ENCODE results near the gene SLC38A5. TPM values are rescaled to one million over a fixed set of nuclear protein-coding genes. Genes with fewer than 3 reads are reported as not detected.
A peak's percentile ranks its signal among the peaks of the same experiment; 100 is the strongest.

SLC38A5 gene
- total and polyA plus RNA-seq, 8 donors: 21.2 to 70.7 (median 38.6) TPM

DNA sequence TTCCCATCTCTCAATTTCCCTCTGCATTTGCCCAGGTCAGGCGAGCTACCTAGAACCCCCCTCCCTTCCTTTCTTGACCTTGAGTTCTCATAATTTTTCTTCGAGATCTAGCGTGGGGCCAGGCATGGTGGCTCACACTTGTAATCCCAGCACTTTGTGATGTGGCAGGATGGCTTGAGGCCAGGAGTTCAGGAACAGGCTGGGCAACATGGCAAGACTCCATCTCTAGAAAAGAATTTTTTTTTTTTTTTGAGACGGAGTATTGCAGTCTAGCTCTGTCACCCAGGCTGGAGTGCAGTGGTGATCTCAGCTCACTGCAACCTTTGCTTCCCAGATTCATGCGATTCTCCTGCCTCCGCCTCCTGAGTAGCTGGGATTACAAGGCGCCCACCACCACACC lies 34.2 kb upstream of the SLC38A5 start:
- TF ChIP-seq, protein P1, sequence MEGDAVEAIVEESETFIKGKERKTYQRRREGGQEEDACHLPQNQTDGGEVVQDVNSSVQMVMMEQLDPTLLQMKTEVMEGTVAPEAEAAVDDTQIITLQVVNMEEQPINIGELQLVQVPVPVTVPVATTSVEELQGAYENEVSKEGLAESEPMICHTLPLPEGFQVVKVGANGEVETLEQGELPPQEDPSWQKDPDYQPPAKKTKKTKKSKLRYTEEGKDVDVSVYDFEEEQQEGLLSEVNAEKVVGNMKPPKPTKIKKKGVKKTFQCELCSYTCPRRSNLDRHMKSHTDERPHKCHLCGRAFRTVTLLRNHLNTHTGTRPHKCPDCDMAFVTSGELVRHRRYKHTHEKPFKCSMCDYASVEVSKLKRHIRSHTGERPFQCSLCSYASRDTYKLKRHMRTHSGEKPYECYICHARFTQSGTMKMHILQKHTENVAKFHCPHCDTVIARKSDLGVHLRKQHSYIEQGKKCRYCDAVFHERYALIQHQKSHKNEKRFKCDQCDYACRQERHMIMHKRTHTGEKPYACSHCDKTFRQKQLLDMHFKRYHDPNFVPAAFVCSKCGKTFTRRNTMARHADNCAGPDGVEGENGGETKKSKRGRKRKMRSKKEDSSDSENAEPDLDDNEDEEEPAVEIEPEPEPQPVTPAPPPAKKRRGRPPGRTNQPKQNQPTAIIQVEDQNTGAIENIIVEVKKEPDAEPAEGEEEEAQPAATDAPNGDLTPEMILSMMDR (IDR thresholded peaks at IDR 0.05): no peak
- H3K4me1 ChIP-seq: no peaks in the 10 kb centered on the region

DNA sequence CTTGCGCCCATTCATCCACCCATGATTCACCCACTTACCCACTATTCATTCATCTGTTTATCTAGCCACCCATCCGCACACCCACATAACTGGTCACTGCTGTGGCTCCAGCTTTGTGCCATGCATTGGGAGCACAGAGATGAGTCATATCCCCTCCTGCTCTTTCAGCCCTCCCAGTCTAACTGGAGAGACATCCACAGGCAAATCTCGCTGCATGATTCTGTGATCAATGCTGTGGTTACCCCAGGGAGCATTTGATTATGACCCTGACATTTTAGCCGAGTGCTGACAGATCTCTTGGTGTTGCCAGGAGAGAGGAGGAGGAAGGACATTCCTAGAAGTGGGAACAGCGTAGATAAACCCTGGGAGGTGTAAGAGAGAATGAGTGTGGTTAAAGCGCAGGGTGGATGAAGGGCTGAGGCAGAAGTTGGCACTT lies 28.3 kb upstream of the SLC38A5 start:
- ATAC-seq (peak; percentile 37), DNase-seq (no peak)
- Histone ChIP-seq H3K9me3 (no peaks in the 10 kb centered on the region), H3K27me3 (no peaks in the 10 kb centered on the region), H3K36me3 (no peaks in the 10 kb centered on the region), H3K4me1 (no peaks in the 10 kb centered on the region), H3K27ac (no peak overlapping the region), H3K4me3 (no peak overlapping the region)
- intact Hi-C loops (cut with DNase I): no loop called here
- TF ChIP-seq, protein P1 (IDR thresholded peaks at IDR 0.05): no peak

More for the DNA sequence above, 34.2 kb upstream of the SLC38A5 start:
- Histone ChIP-seq H3K9me3 (no peaks in the 10 kb centered on the region), H3K27ac (no peak overlapping the region), H3K36me3 (no peaks in the 10 kb centered on the region), H3K27me3 (no peaks in the 10 kb centered on the region), H3K4me3 (no peak overlapping the region)
- ATAC-seq (no peak), DNase-seq (no peak)
- intact Hi-C loops (cut with DNase I): no loop called here

DNA sequence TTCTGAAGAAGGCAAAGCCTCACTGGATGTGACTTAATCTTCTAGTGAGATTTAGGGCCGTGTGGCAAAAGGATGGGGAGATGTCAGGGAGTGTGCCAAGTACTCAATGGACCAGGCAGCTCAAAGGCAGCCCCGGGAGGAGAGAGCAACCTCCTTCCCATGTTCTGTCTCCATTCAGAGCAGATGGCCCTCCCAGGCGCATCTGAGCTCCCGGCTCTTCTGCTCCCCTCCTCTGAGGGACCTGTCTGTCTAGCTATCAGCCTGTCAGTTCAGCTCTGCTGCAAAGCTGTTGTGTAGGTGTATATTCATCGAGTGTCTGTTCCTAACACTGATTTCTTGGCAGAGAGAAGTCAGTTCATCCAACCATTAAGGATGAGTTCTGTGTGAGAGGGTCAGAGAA lies 27.8 kb upstream of the SLC38A5 start:
- no peaks in the 10 kb centered on the region for H3K9me3 ChIP-seq
- TF ChIP-seq, protein P1 (IDR thresholded peaks at IDR 0.05): no peak
- H3K27me3 ChIP-seq: no peaks in the 10 kb centered on the region
- no peak overlapping the region for H3K4me3 ChIP-seq
- intact Hi-C loops (cut with DNase I): no loop called here
- no peak for DNase-seq
- no peak for ATAC-seq
- no peaks in the 10 kb centered on the region for H3K4me1 ChIP-seq
- no peak overlapping the region for H3K27ac ChIP-seq
- no peaks in the 10 kb centered on the region for H3K36me3 ChIP-seq

DNA sequence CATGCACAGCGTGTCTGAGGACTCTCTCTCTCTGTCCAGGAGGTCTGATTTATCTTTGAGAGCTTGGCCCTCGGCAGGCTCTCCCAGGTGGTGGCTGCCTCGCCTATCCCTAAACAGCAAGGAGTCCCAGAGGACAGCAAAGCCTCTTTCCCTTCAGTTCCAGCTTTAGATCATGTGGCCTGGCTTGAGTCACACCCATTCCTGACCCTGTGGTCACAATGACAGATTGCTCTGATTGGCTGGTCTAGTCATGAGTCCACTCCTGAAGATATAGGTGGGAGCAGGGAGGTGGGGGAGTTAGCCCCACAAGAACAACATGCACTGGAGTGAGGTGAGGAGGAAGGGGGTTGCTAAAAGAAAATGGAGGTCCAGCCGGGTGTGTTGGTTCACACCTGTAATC lies 26.6 kb upstream of the SLC38A5 start:
- Histone ChIP-seq H3K4me1 (no peaks in the 10 kb centered on the region), H3K9me3 (no peaks in the 10 kb centered on the region), H3K4me3 (no peak overlapping the region), H3K27ac (no peak overlapping the region), H3K27me3 (no peaks in the 10 kb centered on the region), H3K36me3 (no peaks in the 10 kb centered on the region)
- TF ChIP-seq, protein P1 (IDR thresholded peaks at IDR 0.05): no peak
- ATAC-seq (no peak), DNase-seq (no peak)
- intact Hi-C loops (cut with DNase I): no loop called here

DNA sequence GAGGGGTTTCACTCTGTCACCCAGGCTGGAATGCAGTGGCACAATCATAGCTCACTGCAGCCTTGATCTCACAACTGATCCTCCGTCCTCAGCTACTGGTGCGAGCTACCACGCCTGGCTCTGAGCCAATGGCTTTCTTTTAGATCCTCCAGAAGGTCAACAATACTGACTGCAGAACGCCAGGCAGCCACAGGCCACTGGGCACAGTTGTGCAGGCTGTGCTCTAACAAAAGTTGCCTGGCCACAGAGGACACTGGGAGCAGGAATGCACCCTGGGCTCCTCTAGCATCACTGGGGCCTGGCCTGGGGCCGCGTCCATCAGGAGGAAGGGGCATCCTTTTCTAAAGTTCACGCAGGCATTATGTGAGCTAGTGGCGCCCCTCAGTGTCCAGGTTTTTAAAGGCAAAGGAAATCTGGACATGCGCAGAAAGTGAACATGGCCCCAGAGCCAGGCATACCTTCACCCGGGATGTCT lies 23.9 kb upstream of the SLC38A5 start:
- Histone ChIP-seq H3K9me3 (no peaks in the 10 kb centered on the region), H3K27me3 (no peaks in the 10 kb centered on the region), H3K36me3 (no peaks in the 10 kb centered on the region), H3K4me1 (no peaks in the 10 kb centered on the region), H3K27ac (no peak overlapping the region), H3K4me3 (no peak overlapping the region)
- peak; percentile 56 for ATAC-seq
- peak in 1 of 4 donors; percentile 21 for DNase-seq
- TF ChIP-seq, protein P1 (IDR thresholded peaks at IDR 0.05): peak in 1 of 2 donors; percentile 11
- intact Hi-C loops (cut with DNase I): no loop called here
